NB4 (cell line): ENCODE data around the gene ZNF77.

Experiments
- CTCF ChIP-seq: IDR thresholded peaks from one replicate; pipeline ENCODE4 v1.5.1; 2012; ENCODE audit warnings: low read depth, low read length
- MAX ChIP-seq: IDR thresholded peaks from 2 replicates; pipeline ENCODE4 v1.6.1; 2011; ENCODE audit warnings: low read depth, low read length
- POLR2A ChIP-seq: IDR thresholded peaks from 2 replicates; pipeline ENCODE4 v1.6.1; 2011; ENCODE audit warnings: mild to moderate bottlenecking; ENCODE audit not compliant: insufficient read length; ENCODE audit errors: extremely low read depth

GRCh38 chr19:2902590-2903218, 42.1 kb downstream of the ZNF77 start:
- no peak for TF ChIP-seq CTCF
- no peak for TF ChIP-seq POLR2A
- no peak for TF ChIP-seq MAX
